Stimulated activated naive CD8-positive, alpha-beta T cell treated with anti-CD3 and anti-CD28 coated beads, Interleukin-15, amount 100 ng/mL, for 72 hours (primary cell): ENCODE measurements around the gene LYPD6B.

ENCODE experiments used
- ATAC-seq: fragments of 150-1000 bp; cut with Tn5 transposase; 2 replicates; pipeline ENCODE4 v1.10.0; 2021; ENCODE audit warnings: mild to moderate bottlenecking, moderate library complexity
- DNase-seq, 2 donors: peaks; one replicate each; pipeline ENCODE4 v3.0.0; 2021 to 2022
- H3K27ac Mint-ChIP-seq, 2 donors: one replicate each; pipeline ENCODE4 v1.8.0; 2022; ENCODE audit warnings: mild to moderate bottlenecking in 2 of 2, mixed read lengths in 2 of 2, moderate library complexity in 2 of 2
- H3K27me3 Mint-ChIP-seq: one replicate; pipeline ENCODE4 v1.8.0; 2022; ENCODE audit warnings: mixed read lengths
- H3K4me1 Mint-ChIP-seq: one replicate; pipeline ENCODE4 v1.8.0; 2022; ENCODE audit warnings: mild to moderate bottlenecking, mixed read lengths
- H3K4me3 Mint-ChIP-seq, 2 donors: one replicate each; pipeline ENCODE4 v1.8.0; 2022; ENCODE audit warnings: mild to moderate bottlenecking in 2 of 2, mixed read lengths in 2 of 2, moderate library complexity in 1 of 2
- H3K9me3 Mint-ChIP-seq, 2 donors: one replicate each; pipeline ENCODE4 v1.8.0; 2022; ENCODE audit warnings: mixed read lengths in 2 of 2

Gene LYPD6B

GRCh38 chr2:149100739-149101699, 62.5 kb downstream of the LYPD6B start:
- no peaks in the 10 kb centered on the region for H3K4me1 Mint-ChIP-seq
- H3K4me3 Mint-ChIP-seq, result no peak overlapping the region
- DNase-seq (no peak), ATAC-seq (no peak)
- H3K27me3 Mint-ChIP-seq, result peaks cover 19% of the 10 kb centered on the region
- no peaks in the 10 kb centered on the region for H3K9me3 Mint-ChIP-seq
- H3K27ac Mint-ChIP-seq, result no peak overlapping the region

- Mint-ChIP-seq H3K4me1 (no peaks in the 10 kb centered on the region), H3K4me3 (no peak overlapping the region), H3K27ac (no peak overlapping the region), H3K9me3 (no peaks in the 10 kb centered on the region), H3K27me3 (peaks cover 14% of the 10 kb centered on the region)
- DNase-seq (no peak), ATAC-seq (no peak)
Observed at GRCh38 chr2:149101818-149102217, 63.3 kb downstream of the LYPD6B start.

GRCh38 chr2:149103081-149103620, 64.7 kb downstream of the LYPD6B start:
- peaks cover 14% of the 10 kb centered on the region for H3K27me3 Mint-ChIP-seq

GRCh38 chr2:149104221-149104620, 65.7 kb downstream of the LYPD6B start:
- peaks cover 14% of the 10 kb centered on the region for H3K27me3 Mint-ChIP-seq
- peaks cover 11 to 13% of the 10 kb centered on the region in 2 donors for H3K9me3 Mint-ChIP-seq
- H3K27ac Mint-ChIP-seq, result no peak overlapping the region
- H3K4me3 Mint-ChIP-seq, result no peak overlapping the region
- no peaks in the 10 kb centered on the region for H3K4me1 Mint-ChIP-seq
- no peak for ATAC-seq
- no peak for DNase-seq

More at GRCh38 chr2:149103081-149103620, 64.7 kb downstream of the LYPD6B start:
- H3K4me3 Mint-ChIP-seq, result no peak overlapping the region
- no peak for ATAC-seq
- no peaks in the 10 kb centered on the region for H3K4me1 Mint-ChIP-seq
- no peak for DNase-seq
- peaks cover 4 to 8% of the 10 kb centered on the region in 2 donors for H3K9me3 Mint-ChIP-seq
- H3K27ac Mint-ChIP-seq, result no peak overlapping the region

- no peak overlapping the region for H3K27ac Mint-ChIP-seq
- peaks cover 11 to 13% of the 10 kb centered on the region in 2 donors for H3K9me3 Mint-ChIP-seq
- no peaks in the 10 kb centered on the region for H3K27me3 Mint-ChIP-seq
- H3K4me1 Mint-ChIP-seq, result no peaks in the 10 kb centered on the region
- no peak for DNase-seq
- no peak for ATAC-seq
- no peak overlapping the region for H3K4me3 Mint-ChIP-seq
Observed at GRCh38 chr2:149112068-149112467, 73.6 kb downstream of the LYPD6B start.

GRCh38 chr2:149112713-149113112, 74.2 kb downstream of the LYPD6B start:
- H3K27ac Mint-ChIP-seq, result no peak overlapping the region
- ATAC-seq, result no peak
- no peak for DNase-seq
- H3K27me3 Mint-ChIP-seq, result no peaks in the 10 kb centered on the region
- no peak overlapping the region for H3K4me3 Mint-ChIP-seq
- peaks cover 9 to 11% of the 10 kb centered on the region in 2 donors for H3K9me3 Mint-ChIP-seq
- no peaks in the 10 kb centered on the region for H3K4me1 Mint-ChIP-seq

- Mint-ChIP-seq H3K4me3 (no peak overlapping the region), H3K9me3 (no peaks in the 10 kb centered on the region), H3K4me1 (no peaks in the 10 kb centered on the region), H3K27ac (no peak overlapping the region), H3K27me3 (peaks cover 14% of the 10 kb centered on the region)
- ATAC-seq (no peak), DNase-seq (no peak)
Observed at GRCh38 chr2:149115781-149116180, 77.3 kb downstream of the LYPD6B start.

- Mint-ChIP-seq H3K9me3 (no peaks in the 10 kb centered on the region), H3K4me1 (no peaks in the 10 kb centered on the region), H3K27me3 (peaks cover 14% of the 10 kb centered on the region), H3K27ac (no peak overlapping the region), H3K4me3 (no peak overlapping the region)
- DNase-seq, result no peak
- ATAC-seq, result no peak
Observed at GRCh38 chr2:149119368-149119767, 80.9 kb downstream of the LYPD6B start.

- Mint-ChIP-seq H3K4me3 (no peak overlapping the region), H3K4me1 (no peaks in the 10 kb centered on the region), H3K27me3 (peaks cover 21% of the 10 kb centered on the region), H3K27ac (no peak overlapping the region), H3K9me3 (no peaks in the 10 kb centered on the region)
- DNase-seq (no peak), ATAC-seq (no peak)
Observed at GRCh38 chr2:149122516-149122915, 84.0 kb downstream of the LYPD6B start.

- peaks cover 7% of the 10 kb centered on the region for H3K27me3 Mint-ChIP-seq
- DNase-seq (no peak), ATAC-seq (no peak)
- no peaks in the 10 kb centered on the region for H3K9me3 Mint-ChIP-seq
- peaks cover 6% of the 10 kb centered on the region for H3K4me1 Mint-ChIP-seq
- H3K27ac Mint-ChIP-seq, result peak overlapping the region in 1 of 2 donors; percentile 36
- H3K4me3 Mint-ChIP-seq, result no peak overlapping the region
Observed at GRCh38 chr2:149125031-149125725, 86.7 kb downstream of the LYPD6B start.

GRCh38 chr2:149129433-149129832, 90.9 kb downstream of the LYPD6B start:
- no peak overlapping the region for H3K4me3 Mint-ChIP-seq
- peaks cover 6% of the 10 kb centered on the region for H3K4me1 Mint-ChIP-seq
- DNase-seq, result no peak
- no peak for ATAC-seq
- no peak overlapping the region for H3K27ac Mint-ChIP-seq
- H3K27me3 Mint-ChIP-seq, result peaks cover 18% of the 10 kb centered on the region
- no peaks in the 10 kb centered on the region for H3K9me3 Mint-ChIP-seq

- Mint-ChIP-seq H3K4me1 (peaks cover 6% of the 10 kb centered on the region), H3K9me3 (no peaks in the 10 kb centered on the region), H3K27ac (no peak overlapping the region), H3K27me3 (peaks cover 12% of the 10 kb centered on the region), H3K4me3 (no peak overlapping the region)
- ATAC-seq (no peak), DNase-seq (no peak)
Observed at GRCh38 chr2:149132339-149132738, 93.8 kb downstream of the LYPD6B start.

GRCh38 chr2:149132901-149133300, 94.4 kb downstream of the LYPD6B start:
- Mint-ChIP-seq H3K27me3 (peaks cover 12% of the 10 kb centered on the region), H3K4me3 (no peak overlapping the region)
- DNase-seq, result no peak

GRCh38 chr2:149134335-149134923, 95.9 kb downstream of the LYPD6B start:
- ATAC-seq, result no peak
- peaks cover 12% of the 10 kb centered on the region for H3K27me3 Mint-ChIP-seq
- no peaks in the 10 kb centered on the region for H3K9me3 Mint-ChIP-seq
- H3K27ac Mint-ChIP-seq, result no peak overlapping the region
- H3K4me1 Mint-ChIP-seq, result peaks cover 5% of the 10 kb centered on the region
- no peak overlapping the region for H3K4me3 Mint-ChIP-seq
- DNase-seq, result no peak

More at GRCh38 chr2:149132901-149133300, 94.4 kb downstream of the LYPD6B start:
- Mint-ChIP-seq H3K9me3 (no peaks in the 10 kb centered on the region), H3K27ac (no peak overlapping the region), H3K4me1 (peaks cover 6% of the 10 kb centered on the region)
- ATAC-seq, result no peak

- no peak for ATAC-seq
- peaks cover 12% of the 10 kb centered on the region for H3K27me3 Mint-ChIP-seq
- H3K4me3 Mint-ChIP-seq, result no peak overlapping the region
- H3K27ac Mint-ChIP-seq, result no peak overlapping the region
- no peaks in the 10 kb centered on the region for H3K9me3 Mint-ChIP-seq
- H3K4me1 Mint-ChIP-seq, result no peaks in the 10 kb centered on the region
- no peak for DNase-seq
Observed at GRCh38 chr2:149136111-149136510, 97.6 kb downstream of the LYPD6B start.
